ENCODE data around the gene PCSK6.
"Not testable (repeated sequence)": the region's sequence is repeated elsewhere in the genome, so short reads cannot be mapped to it uniquely, and the experiment has no call there.

The PCSK6 gene

DNA sequence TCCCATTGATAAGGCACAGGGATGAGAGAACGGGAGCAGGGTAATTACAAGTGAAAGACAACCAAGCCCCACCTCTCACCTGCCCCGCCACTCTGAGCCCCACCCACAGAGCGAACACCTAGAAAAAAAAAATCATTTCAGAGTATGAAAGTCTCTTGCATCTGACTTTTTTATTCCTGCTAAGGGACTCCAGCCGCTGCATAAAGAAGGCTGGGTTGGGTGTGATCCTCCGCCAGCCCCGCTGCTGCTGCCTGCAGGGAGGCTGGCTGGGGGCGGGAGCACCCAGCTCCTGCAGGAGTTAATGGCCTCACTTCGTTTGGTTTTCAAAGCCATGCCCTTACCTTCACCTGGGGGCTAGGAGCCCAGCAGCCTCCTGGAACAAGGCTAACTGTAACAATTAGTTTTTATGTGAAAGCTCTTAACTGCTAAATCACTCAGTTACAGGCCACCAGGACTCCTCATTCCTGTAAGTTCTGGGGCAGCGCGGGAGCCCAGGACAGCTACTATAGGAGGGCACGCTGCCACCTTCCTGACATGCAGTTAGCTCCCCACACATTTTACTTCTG, 116.5 kb downstream of the PCSK6 start:
- DNase-seq: no peak

DNA sequence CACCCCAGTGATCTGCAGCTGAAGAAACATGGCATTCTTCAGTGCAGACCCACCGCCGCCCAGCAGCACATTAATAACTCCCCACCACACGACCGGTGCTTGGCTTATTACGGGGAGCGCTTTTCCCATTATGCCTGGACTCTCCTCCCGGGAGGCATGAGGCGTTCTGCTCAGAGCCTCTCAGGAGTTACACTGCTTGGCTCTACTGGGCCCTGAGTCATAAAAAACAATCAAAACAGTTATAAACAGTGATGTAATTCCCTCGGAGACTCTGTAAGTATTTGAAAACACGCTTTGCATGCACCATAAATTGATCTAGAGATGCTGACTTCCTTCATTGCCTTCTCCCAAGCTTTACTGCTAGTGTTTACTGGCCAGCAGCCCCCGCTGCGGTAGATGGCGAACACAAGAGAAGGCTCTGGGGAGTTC, 117.3 kb downstream of the PCSK6 start:
- no peak for DNase-seq

DNA sequence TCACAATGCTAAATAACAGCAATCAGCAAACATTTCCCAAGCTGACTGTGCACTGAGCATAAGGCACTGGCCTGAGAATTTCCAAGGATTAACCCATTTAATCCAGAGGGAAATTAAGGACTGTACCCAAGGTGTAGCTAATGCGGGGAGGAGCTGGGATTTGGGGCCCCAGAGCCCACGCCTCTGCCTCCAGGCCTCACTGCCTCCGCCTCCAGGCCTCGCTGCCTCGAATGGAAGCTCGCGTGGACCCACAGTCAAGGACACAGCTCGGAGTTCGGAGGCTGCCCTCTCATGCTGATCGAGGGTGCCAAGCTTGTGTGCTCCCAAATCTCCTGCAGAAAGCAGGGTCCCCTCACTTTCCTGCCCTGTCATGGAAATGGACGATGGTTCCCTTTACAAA, 118.0 kb downstream of the PCSK6 start:
- no peak for DNase-seq

DNA sequence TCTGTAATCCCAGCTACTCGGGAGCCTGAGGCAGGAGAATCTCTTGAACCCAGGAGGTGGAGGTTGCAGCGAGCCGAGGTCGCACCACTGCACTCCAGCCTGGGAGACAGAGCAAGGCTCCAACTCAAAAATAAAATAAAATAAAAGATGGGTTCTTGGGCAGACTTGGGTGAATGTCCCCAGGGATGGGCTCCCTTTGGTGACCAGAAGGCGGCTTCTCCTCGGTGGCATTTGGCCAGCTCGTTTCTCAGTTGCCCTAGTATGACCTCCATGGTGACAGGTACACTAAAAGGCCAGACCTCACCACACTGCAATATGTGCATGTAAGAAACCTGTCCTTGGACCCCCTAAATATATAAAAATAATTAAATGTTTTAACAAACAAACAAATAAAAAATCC, 118.4 kb downstream of the PCSK6 start:
- DNase-seq: no peak

DNA sequence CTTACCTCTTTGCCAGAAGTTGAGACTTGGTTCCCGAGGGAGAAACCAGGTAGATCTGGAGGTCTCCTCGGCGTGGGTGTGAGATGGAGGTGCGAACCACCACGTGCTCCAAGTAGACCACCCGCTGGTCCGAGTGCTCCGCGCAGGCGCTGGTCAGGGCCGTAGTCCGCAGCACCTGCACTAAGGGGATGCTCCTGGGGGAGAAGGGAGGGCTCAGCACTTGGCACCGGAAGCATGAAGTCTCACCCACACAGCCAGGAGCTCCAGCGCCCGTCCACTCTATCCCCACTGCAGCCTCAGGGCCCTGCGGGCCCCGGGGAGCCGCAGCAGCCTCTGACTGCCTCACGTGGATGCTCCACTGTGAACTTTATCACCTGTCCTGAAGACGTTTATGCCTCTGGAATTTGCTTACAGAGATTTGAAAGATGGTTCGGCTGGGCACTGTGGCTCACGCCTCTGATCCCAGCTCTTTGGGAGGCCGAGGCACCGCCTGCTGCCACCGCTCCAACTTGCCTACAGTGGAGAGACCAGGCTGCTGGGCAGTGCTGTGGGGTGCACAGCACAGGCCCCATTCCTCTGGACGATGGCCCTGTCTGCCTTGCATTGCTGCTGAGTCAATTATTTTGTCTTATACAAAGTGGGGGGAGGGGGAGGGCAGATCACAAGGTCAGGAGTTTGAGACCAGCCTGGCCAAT, 119.0 kb downstream of the PCSK6 start:
- DNase-seq: no peak

DNA sequence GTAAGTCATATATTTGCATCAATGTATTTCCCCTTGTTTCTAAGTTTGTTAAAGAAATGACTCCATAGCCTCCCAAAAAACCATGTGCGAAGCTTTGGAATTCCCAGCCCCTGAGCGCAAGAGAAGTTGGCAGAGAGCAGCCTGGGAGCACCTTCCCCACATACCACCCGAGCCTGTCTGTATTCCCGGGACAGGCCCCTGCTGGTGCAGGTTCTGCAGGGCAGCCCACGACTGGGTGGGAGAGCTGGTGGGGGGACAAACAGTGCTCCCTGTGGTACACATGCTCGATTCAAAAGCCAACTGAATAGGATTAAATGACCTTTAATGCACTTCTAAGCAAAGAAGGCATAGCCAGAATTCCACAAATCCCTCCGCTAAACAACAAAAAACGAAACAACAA, 119.8 kb downstream of the PCSK6 start:
- DNase-seq: no peak

DNA sequence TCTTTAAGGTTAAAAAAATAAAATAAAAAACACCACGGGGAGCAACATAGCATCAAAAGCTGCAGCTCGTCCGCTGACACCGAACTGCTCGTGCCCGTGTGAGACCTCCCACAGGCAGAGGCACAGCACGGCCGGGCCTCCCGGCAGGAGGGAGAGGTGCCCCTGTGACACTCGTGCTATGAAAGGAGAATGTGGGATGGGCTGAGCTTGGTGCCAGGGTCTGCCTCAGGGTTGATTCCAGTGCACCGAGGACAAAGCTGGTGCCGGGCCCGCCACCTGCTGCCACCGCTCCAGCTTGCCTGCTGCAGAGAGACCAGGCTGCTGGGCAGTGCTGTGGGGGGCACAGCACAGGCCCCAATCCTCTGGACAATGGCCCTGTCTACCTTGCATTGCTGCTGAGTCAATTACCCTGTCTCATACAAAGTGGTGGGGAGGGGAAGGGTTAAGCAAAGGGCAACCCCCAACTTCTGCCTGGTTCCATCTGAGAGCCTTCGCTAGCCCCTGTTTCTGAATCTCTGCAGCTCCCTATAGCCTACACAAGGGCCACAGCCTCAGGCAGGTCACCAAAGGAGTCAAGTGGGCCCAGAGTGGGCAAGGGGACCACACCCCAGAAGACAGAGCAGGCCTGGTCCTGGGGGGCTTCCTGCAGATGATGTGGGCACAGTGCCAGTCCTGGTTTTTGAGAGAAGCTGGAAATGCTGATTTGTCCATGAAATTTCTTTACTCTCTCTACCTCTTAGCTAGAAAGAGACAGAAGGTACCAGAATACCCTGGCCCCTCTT, 120.5 kb downstream of the PCSK6 start:
- DNase-seq: no peak

DNA sequence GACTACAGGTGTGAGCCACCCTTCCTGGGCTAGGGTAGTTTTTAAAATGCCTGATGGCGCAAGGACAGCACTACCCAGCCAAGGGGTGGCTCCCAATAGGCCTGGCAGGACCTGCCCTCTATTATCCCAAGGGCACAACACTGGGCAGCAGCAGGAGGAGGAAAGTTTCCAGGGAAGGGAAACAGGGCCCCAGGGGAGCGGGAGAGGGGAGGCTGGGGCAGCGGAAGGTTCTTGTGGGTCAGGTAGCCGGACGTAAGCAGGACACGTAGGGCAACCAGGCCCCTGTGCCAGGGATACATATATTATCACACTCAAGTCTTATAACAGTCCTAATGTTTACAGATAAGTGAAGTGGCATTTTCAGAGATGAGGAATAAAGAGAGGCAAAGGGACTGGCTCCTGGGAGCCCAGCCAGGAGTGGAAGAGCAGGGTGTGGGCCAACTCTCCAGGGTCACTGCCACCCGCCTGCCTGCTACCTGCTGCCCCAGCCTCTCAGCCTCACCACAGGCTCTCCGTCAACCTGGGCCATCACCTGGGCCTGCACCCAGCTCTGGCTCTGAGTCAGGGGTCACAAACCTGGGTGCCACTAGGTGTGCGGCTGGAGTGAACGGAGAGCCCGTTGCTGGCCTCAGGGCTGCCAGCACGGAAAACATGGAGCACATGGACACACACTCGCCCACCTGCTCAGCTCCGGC, 121.3 kb downstream of the PCSK6 start:
- DNase-seq: no peak

DNA sequence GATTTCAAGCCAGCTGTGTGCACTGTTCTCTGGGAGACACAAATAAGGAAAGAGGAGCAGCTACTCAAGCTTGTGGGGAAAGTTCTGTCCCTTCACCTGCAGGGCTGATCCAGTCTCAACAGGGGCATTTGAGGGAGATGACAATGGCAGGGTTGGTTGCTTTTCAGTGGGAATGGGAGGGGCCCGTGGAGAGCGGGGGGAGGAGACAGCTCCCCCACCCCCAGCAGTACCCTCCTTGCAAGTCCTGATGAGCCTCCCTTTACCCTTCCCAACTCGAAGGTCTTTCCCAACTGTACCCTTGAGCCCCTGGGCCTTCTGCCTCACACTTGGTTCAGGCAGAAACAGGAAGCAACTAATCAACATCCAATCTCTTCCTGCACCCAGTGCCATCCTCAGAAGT, 122.7 kb downstream of the PCSK6 start:
- DNase-seq: no peak

DNA sequence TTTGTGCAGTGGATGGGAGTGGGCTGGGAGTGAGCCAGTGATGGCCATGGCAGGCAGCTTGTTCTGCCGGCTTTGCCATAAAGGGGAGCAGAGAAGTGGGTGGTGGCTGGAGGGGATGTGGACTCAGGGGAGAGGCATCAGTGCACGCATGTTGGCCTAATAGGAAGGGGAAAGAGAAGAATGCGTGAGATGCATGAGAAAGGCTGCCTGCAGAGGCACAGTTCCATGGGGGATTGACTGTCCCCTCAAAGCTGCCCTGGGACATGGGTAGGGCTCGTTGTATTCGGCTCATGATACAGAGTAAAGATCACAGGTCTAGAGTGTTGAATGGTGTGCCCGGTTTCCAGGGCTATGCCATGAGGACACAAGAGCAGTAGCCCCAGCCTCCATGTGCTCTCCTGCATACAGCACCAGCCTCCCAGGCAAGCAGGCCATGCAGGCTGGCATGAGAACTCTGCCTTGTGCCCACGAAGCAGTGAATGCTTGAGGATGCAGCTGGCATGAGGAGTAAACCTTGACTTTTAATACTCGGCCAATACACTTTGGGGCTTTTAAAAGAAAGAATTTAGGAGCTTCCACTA, 126.4 kb downstream of the PCSK6 start:
- DNase-seq: no peak

DNA sequence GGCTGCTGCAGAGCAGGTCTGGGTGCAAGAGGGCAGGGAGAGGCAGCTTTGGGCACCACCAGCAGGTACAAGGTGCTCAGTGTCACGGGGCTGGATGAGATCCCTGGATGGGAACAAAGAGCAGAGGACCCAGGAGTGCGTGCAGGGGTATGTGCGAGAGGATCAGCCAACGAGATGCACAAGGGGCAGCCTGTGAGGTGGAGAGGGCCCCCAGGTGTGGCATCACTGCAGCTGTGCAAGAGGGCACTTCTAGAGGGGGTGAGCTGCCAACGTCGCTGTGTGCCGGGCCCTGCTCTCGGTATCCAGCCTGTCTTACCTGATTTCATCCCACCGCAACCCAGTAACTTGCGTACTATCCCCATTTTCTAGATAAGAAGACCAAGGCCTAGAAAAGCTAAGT, 127.1 kb downstream of the PCSK6 start:
- DNase-seq: no peak

DNA sequence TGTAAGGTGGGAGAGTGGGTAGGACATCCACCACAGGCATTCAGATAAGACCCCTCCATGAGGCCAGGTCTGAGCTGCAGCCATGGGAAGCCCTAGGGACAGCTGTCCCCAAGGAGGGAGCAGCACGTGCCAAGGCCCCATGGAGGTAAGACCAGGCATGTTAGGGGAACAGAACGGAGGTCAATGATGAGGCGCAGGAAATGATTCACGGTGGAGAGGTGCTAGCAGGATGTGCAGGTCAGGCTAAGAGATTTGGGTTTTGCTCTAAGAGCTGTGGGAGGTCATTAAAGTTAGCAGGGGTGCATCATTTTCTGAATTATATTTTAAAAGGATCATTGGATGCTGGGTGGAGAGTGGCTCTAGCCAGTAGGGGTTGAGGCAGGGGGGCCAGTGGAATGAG, 128.1 kb downstream of the PCSK6 start:
- no peak for DNase-seq

DNA sequence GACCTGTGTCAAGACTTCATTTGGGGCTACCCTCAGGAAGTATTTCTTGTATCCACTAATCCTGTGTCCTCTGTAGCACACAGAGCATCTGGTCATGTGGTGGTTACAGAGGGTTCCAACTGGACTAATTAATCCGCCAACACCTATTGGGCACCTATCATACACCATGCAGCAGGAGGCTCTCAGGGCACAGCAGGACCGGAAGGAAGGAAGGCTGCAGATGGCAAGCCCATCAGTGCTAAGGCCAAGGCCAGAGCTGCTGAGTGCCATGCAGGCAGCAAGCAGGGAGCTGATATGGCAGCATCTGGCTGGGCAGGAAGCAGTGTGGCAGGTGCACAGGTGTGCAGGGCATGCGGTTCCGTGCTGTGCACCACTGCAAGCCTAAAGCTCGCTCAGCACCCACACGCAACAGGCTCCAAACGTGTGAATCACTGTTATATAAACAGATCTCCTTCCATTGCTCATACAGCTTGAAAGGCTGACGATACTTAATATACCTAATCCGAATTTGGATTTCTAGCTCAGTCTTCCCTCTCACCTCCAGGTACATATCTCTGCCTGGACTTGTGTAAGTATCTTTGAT, 130.1 kb downstream of the PCSK6 start:
- no peak for DNase-seq

DNA sequence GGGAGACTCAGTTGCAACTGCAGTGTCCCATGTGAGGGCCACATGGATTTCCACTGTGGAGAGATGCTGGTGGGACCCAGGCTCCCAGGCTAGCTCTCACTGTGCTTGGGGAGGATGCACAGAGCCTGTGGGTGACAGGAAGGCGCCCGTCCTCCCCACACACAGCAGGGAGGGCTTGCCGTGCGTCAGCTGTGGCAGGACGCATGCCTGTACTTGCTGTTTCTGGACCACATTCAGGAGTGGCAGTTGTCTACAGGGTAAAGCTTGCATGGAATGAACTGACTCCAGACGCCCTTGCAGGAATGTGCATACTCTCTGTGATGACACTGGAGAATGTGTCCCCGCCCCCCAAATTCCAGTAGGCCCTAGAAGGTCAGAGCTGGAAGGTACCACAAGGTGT, 130.6 kb downstream of the PCSK6 start:
- no peak for DNase-seq

DNA sequence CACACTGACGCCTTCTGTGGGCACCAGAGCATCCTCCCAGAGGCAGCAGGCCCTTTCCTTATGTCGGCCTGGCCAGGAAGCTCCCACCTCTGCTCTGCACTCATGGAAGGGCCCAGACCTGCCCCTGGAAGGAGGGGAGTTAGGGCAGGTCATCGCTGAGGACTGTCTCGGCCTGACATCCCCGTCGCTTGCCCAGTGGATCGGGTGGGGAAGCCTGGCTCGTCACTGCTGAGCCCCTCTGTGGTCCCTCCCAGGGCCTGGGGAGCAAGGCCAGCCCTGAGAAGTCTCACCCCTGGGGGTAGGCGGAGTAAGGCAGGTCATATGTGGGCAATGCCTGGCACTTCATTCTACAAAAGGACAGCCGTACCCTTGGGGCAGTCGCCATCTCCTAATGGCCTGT, 131.6 kb downstream of the PCSK6 start:
- no peak for DNase-seq

DNA sequence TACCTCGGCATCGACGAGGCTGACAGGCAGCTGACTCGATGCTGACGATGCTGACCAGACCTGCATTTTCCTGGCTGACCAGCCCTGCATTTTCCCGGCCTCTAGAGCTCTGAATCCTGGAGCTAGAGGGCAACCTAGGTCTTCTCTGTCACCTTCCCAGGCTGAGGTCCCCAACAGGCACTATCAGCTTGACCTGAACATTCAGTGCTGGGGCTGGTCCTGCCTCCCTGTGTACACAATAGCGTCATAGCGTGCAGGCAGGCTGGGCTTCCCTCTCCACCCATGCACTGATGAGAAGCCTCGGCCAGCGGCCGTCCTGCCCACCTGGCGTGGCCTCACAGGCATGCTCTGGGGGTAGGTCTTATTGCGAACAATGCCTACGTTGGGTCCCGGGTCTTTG, 132.2 kb downstream of the PCSK6 start:
- no peak for DNase-seq

DNA sequence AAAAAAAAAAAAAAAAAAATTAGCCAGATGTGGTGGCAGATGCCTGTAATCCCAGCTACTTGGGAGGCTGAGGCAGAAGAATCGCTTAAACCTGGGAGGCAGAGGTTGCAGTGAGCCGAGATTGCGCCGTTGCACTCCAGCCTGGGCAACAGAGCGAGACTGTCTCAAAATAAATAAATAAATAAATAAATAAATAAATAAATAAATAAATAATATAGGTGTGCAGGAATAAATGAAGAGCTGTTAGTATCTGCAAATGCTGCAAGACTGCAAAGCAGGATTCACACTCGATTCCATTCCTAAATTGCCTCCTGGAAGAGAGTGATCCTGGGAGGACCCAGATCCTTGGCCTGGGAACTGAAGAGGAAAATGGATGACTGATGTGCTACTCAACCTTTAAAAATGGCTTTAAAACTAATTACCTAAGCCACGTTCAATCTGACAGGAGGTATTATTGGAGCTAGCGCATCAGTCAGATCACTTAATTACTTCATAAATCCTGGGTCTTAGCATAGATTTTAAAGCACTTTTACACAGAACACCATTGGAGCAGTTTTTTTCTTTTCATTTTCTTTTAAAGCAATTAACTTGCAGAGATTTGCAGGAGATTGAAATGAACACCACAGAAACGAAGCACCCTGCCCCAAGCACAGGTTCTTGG, 132.9 kb downstream of the PCSK6 start:
- DNase-seq: not testable (repeated sequence)

DNA sequence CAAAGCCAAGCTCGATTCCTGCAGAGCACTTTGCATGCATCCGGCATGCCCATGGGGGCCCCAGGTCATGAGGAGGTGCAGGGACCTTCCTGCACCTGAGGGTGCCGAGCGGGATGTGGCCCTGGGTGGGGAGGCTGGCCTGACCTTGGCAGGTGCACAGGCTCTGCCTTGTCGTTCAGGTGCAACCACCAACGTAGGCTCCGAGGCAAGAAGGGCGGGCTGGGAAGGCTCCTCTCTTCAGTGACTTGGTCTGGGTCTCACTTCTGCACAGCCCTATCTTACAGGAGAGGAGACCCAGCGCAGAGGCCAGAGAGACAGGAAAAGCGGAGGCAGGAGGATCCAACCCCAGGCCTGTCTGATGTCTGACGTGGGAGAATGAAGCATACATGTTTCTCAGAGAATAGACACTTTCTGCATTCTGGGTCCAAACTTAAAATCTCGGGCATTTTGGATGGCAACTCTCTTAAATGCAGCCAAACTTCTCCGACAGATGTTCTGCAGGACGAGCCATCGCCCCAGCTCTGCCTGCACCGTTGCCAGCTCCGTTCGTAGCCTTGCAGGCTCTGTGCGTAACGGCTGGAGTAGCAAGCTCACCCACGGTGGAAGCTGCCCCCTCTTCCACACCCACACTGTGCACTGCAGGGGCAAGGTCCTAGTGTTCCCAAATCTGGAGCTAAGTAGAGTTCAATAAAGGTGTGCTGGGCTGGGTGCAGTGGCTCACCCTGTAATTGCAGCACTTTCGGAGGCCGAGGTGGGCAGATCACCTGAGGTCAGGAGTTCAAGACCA, 133.6 kb downstream of the PCSK6 start:
- DNase-seq: no peak

DNA sequence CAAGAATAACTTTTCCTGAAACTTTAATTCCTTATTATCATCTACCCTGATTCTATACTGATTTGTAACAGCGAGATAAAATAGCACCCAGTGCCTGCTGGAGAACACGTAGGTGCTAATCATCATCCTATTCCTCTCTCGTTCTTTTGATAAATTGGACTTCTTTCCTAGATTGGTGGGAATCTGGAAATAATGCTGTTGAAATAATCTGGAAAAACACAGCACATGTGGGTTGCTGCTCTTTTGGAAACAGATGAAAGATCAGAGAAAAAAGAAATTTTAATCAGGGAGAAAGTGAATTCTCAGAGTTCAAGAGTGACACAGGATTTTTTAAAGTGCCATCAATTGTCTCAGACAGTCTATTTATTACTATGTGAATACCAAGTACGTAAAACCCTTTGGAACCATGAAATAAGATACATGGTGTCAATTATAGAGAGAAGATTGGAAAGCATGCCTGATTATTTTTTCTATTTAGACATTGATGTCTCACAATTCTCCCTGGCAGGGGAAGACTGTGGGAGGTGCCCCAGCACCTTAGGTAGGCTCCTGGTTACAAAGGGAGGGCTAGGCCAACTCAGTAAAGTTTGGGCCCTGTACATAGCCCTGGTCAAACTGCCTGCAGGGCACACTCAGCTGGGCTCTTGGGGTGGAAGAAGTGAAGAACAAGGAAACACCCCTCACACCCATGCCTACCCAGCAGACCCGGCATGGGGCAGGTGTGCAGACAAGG, 134.4 kb downstream of the PCSK6 start:
- no peak for DNase-seq

DNA sequence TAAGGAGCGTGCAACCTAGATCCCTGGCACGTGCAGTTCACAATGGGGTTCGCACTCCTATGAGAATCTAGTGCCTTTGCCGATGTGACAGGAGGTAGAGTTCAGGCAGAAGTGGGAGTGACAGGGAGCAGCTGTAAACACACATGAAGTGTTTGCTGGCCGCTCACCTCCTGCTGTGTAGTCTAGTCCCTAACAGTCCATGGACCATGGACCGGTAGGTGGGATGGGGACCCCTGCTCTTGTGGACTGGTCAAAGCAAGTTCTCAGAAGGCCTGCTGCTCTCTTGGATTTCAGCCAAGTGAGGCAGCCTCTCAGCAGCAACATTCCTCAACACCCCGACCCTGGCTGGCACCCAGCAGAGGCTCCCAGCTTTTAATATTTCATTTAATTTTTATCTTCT, 136.3 kb downstream of the PCSK6 start:
- no peak for DNase-seq

DNA sequence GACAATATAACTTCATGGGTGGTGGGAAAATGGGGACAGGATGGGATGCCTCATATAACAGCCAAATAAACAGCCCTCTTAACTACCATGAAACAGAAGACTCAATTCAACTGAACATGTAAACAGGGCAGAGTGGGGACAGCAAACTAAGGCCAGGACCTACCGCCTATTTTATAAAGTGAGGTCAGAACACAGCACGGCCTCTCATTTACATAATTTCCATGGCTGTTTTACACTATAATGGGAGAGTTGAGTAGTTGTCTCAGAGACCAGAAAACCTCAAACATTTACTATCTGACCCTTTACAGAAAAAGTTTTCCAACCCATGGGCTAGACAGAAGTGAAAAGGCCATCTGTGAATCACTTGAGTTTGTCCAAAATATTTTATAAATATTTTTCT, 137.8 kb downstream of the PCSK6 start:
- DNase-seq: no peak

All from KG1 (cell line).